MCF 10A (cell line): Measurements from ENCODE around the gene TAS2R40. TPM values are rescaled to one million over a fixed set of nuclear protein-coding genes. Genes with fewer than 3 reads are reported as not detected.
"Not testable (repeated sequence)": the region's sequence is repeated elsewhere in the genome, so short reads cannot be mapped to it uniquely, and the experiment has no call there.

Experiments used
- BruUV-seq: library from RNA; stranded (reverse); fragments of 400-500 nt; replicated peaks from 2 replicates; lab custom pipeline; 2021; lab: Mats Ljungman, UMichigan
- CTCF ChIA-PET: fragments of 300-600 bp; sonication (Branson Sonifier 250); formaldehyde crosslinking; extraction: SDS; loops from one replicate; lab custom pipeline; 2021; ENCODE audit warnings: antibody characterized with exemption, inconsistent platforms; lab: Yijun Ruan, JAX
- POLR2A ChIA-PET: fragments of 300-600, 350-650 bp; sonication (Branson Sonifier 250); formaldehyde crosslinking; extraction: SDS; loops from one replicate; lab custom pipeline; 2020; ENCODE audit warnings: antibody characterized with exemption, inconsistent platforms; lab: Yijun Ruan, JAX
- DNase-seq: peaks from one replicate; pipeline ENCODE4 v3.0.0-alpha.2; 2018; ENCODE audit not compliant: unreplicated experiment
- H3K27ac Mint-ChIP-seq: one replicate; pipeline ENCODE4 v1.8.0; 2022; ENCODE audit warnings: mild to moderate bottlenecking, low read depth, mixed read lengths; ENCODE audit not compliant: unreplicated experiment
- H3K27me3 Mint-ChIP-seq: one replicate; pipeline ENCODE4 v1.8.0; 2022; ENCODE audit warnings: mixed read lengths; ENCODE audit not compliant: insufficient read depth, unreplicated experiment
- H3K36me3 Mint-ChIP-seq: one replicate; pipeline ENCODE4 v1.8.0; 2022; ENCODE audit warnings: mild to moderate bottlenecking, moderate library complexity, mixed read lengths; ENCODE audit not compliant: insufficient read depth, unreplicated experiment
- H3K4me1 Mint-ChIP-seq: one replicate; pipeline ENCODE4 v1.8.0; 2022; ENCODE audit warnings: mixed read lengths; ENCODE audit not compliant: insufficient read depth, unreplicated experiment
- H3K4me3 Mint-ChIP-seq: one replicate; pipeline ENCODE4 v1.8.0; 2022; ENCODE audit warnings: mild to moderate bottlenecking, moderate library complexity, mixed read lengths; ENCODE audit not compliant: unreplicated experiment
- H3K9me3 Mint-ChIP-seq: one replicate; pipeline ENCODE4 v1.8.0; 2022; ENCODE audit warnings: mixed read lengths; ENCODE audit not compliant: unreplicated experiment
- CTCF ChIP-seq: fragments of 200-600 bp; IDR thresholded peaks from one replicate; pipeline ENCODE4 v1.8.0; 2022; ENCODE audit warnings: antibody characterized with exemption, mild to moderate bottlenecking; ENCODE audit not compliant: unreplicated experiment
- intact Hi-C: fragments of 100-400 bp; cut with micrococcal nuclease; formaldehyde crosslinking; loops from 2 replicates; pipeline ENCODE4 v1.14.1; 2022
- total RNA-seq: library from RNA; stranded (reverse); gene quantifications from 2 replicates; pipeline ENCODE4 v1.2.3, GENCODE V29; 2022

Gene TAS2R40
- total RNA-seq, 1 experiment from 2014 or later, result not detected

- H3K9me3 Mint-ChIP-seq, result no peaks in the 10 kb centered on the region
- no peak for TF ChIP-seq CTCF
- peaks cover 5% of the 10 kb centered on the region for H3K4me1 Mint-ChIP-seq
- CTCF ChIA-PET, result interaction anchor here (0.7 to 1.1 kb wide), 4 partner anchors 10 to 309 kb away, joined by 3 to 5 read pairs (median 4); no protein-coding TSS in a partner anchor
- intact Hi-C loops, result no loop called here
- H3K27ac Mint-ChIP-seq, result no peak overlapping the region
- no peak for DNase-seq
- peaks cover 10% of the 10 kb centered on the region for H3K27me3 Mint-ChIP-seq
- POLR2A ChIA-PET, result no interaction called here
- H3K36me3 Mint-ChIP-seq, result no peaks in the 10 kb centered on the region
- H3K4me3 Mint-ChIP-seq, result no peak overlapping the region
- BruUV-seq, result no TSS peak
These were observed 16.1 kb upstream of the TAS2R40 start for GRCh38 chr7:143205560-143206293.

- intact Hi-C loops, result loop anchor here (10.0 kb wide), 1 partner anchor 326 kb away; the partner anchor contains the start of gene TRPV6
- no peak for DNase-seq
- POLR2A ChIA-PET, result no interaction called here
- CTCF ChIA-PET, result interaction anchor here (0.6 to 3.1 kb wide), 4 partner anchors 75 to 209 kb away, joined by 3 to 12 read pairs (median 4); no protein-coding TSS in a partner anchor
- Mint-ChIP-seq H3K4me1 (no peaks in the 10 kb centered on the region), H3K9me3 (no peaks in the 10 kb centered on the region), H3K36me3 (no peaks in the 10 kb centered on the region), H3K4me3 (no peak overlapping the region), H3K27me3 (no peaks in the 10 kb centered on the region), H3K27ac (no peak overlapping the region)
- BruUV-seq, result no TSS peak
- TF ChIP-seq CTCF, result no peak
These were observed 11.3 kb upstream of the TAS2R40 start for GRCh38 chr7:143210541-143210940.

GRCh38 chr7:143213478-143213877 lies 8.4 kb upstream of the TAS2R40 start:
- H3K4me1 Mint-ChIP-seq, H3K27ac Mint-ChIP-seq, POLR2A ChIA-PET, BruUV-seq, DNase-seq, H3K4me3 Mint-ChIP-seq, H3K9me3 Mint-ChIP-seq, H3K36me3 Mint-ChIP-seq: not testable (repeated sequence)
- CTCF ChIA-PET, result interaction anchor here (0.9 to 9.8 kb wide), 8 partner anchors 11 to 218 kb away, joined by 3 to 531 read pairs (median 4); no protein-coding TSS in a partner anchor
- H3K27me3 Mint-ChIP-seq, result peaks cover 12% of the 10 kb centered on the region
- intact Hi-C loops, result loop anchor here (10.0 kb wide), 1 partner anchor 329 kb away; the partner anchor contains the start of gene TRPV6

- intact Hi-C loops, result loop anchor here (1.0 to 10.0 kb wide), 5 partner anchors 207 to 361 kb away; partner anchors contain the start of gene TRPV6
- peak; percentile 99 for TF ChIP-seq CTCF
- H3K27me3 Mint-ChIP-seq, result peaks cover 25% of the 10 kb centered on the region
- no peaks in the 10 kb centered on the region for H3K4me1 Mint-ChIP-seq
- ChIA-PET CTCF (interaction anchor here (0.5 to 9.8 kb wide), 76 partner anchors 8 to 1482 kb away, joined by 3 to 531 read pairs (median 4); partner anchors contain the start of genes CLCN1, KEL, OR9A2 and TRPV6), POLR2A (interaction anchor here (0.8 to 1.5 kb wide), 5 partner anchors 25 to 209 kb away, joined by 3 to 9 read pairs (median 3); no protein-coding TSS in a partner anchor)
- no peaks in the 10 kb centered on the region for H3K36me3 Mint-ChIP-seq
- H3K4me3 Mint-ChIP-seq, result no peak overlapping the region
- no peak overlapping the region for H3K27ac Mint-ChIP-seq
- BruUV-seq, result no TSS peak
- DNase-seq, result peak; percentile 89
- no peaks in the 10 kb centered on the region for H3K9me3 Mint-ChIP-seq
These were observed 6.8 kb upstream of the TAS2R40 start for GRCh38 chr7:143214789-143215679.
